Retinal pigment epithelial cell (primary cell): Measurements from ENCODE around the gene PRR5.
A peak's percentile ranks its signal among the peaks of the same experiment; 100 is the strongest.

ENCODE experiments used
- DNase-seq: peaks from one replicate; pipeline ENCODE4 v3.0.0-alpha.2; 2010; ENCODE audit warnings: low read depth
- H3K4me3 ChIP-seq: 2 replicates; pipeline ENCODE4 v1.5.1; 2011; ENCODE audit warnings: mild to moderate bottlenecking, low read length, control low read depth, moderate library complexity
- CTCF ChIP-seq: conservative IDR thresholded peaks from 2 replicates; pipeline ENCODE4 v1.5.1; 2011; ENCODE audit warnings: low read depth, low read length, control low read depth, inconsistent platforms

PRR5 gene

GRCh38 chr22:44693145-44693544 lies 8.9 kb upstream of the PRR5 start:
- TF ChIP-seq CTCF, result no peak

GRCh38 chr22:44693756-44694155 lies 8.2 kb upstream of the PRR5 start:
- H3K4me3 ChIP-seq, result no peak overlapping the region
- TF ChIP-seq CTCF, result no peak
- no peak for DNase-seq

More at GRCh38 chr22:44693145-44693544, 8.9 kb upstream of the PRR5 start:
- no peak for DNase-seq
- no peak overlapping the region for H3K4me3 ChIP-seq

- no peak overlapping the region for H3K4me3 ChIP-seq
- TF ChIP-seq CTCF, result peak; percentile 96
- DNase-seq, result no peak
These were observed 4.4 kb upstream of the PRR5 start for GRCh38 chr22:44697423-44698141.

GRCh38 chr22:44698531-44699421 lies 3.2 kb upstream of the PRR5 start:
- no peak overlapping the region for H3K4me3 ChIP-seq
- peak; percentile 73 for DNase-seq
- no peak for TF ChIP-seq CTCF

GRCh38 chr22:44700456-44700855 lies 1.5 kb upstream of the PRR5 start:
- no peak for TF ChIP-seq CTCF
- no peak overlapping the region for H3K4me3 ChIP-seq
- DNase-seq, result no peak

- TF ChIP-seq CTCF, result no peak
- no peak overlapping the region for H3K4me3 ChIP-seq
- no peak for DNase-seq
These were observed 715 bp upstream of the PRR5 start for GRCh38 chr22:44701187-44701790.
